Activated T-helper 1 cell treated with Interleukin-2 at 50 U/mL for 16 hours (primary cell): ENCODE measurements around the gene WDFY1.

ENCODE experiments used
- DNase-seq: peaks from one replicate; pipeline ENCODE4 v3.0.0-alpha.2; 2020; ENCODE audit warnings: low read depth

WDFY1 gene

GRCh38 chr2:223944703-223945531 is at the start of gene WDFY1:
TSS of gene WDFY1 (minus strand) at chr2:223945335. CDS start at chr2:223945284, 51 bp downstream.
- DNase-seq = peak; percentile 66

- DNase-seq = no peak
These were observed 49.5 kb upstream of the WDFY1 start for GRCh38 chr2:223994562-223995162.

GRCh38 chr2:223993634-223994232 is 48.6 kb upstream of the WDFY1 start:
- peak; percentile 23 for DNase-seq

- no peak for DNase-seq
These were observed 46.5 kb upstream of the WDFY1 start for GRCh38 chr2:223991611-223992010.

GRCh38 chr2:223989856-223990232 is 44.7 kb upstream of the WDFY1 start:
- no peak for DNase-seq

- no peak for DNase-seq
These were observed 44.2 kb upstream of the WDFY1 start for GRCh38 chr2:223989206-223989855.

- no peak for DNase-seq
These were observed 36.1 kb upstream of the WDFY1 start for GRCh38 chr2:223981241-223981640.

GRCh38 chr2:223980803-223981202 is 35.7 kb upstream of the WDFY1 start:
- DNase-seq = no peak

- DNase-seq = no peak
These were observed 35.2 kb upstream of the WDFY1 start for GRCh38 chr2:223980397-223980735.

- no peak for DNase-seq
These were observed 34.7 kb upstream of the WDFY1 start for GRCh38 chr2:223979730-223980396.

GRCh38 chr2:223978451-223978850 is 33.3 kb upstream of the WDFY1 start:
- DNase-seq = no peak

GRCh38 chr2:223976635-223977226 is 31.6 kb upstream of the WDFY1 start:
- no peak for DNase-seq

- DNase-seq = no peak
These were observed 28.5 kb upstream of the WDFY1 start for GRCh38 chr2:223973606-223974005.

- no peak for DNase-seq
These were observed 27.5 kb upstream of the WDFY1 start for GRCh38 chr2:223972656-223973102.

- DNase-seq = no peak
These were observed 26.6 kb upstream of the WDFY1 start for GRCh38 chr2:223971731-223972130.

- no peak for DNase-seq
These were observed 25.4 kb upstream of the WDFY1 start for GRCh38 chr2:223970343-223971128.

GRCh38 chr2:223969856-223970255 is 24.7 kb upstream of the WDFY1 start:
- DNase-seq = no peak

GRCh38 chr2:223969315-223969714 is 24.2 kb upstream of the WDFY1 start:
- no peak for DNase-seq

- no peak for DNase-seq
These were observed 22.8 kb upstream of the WDFY1 start for GRCh38 chr2:223967981-223968380.

GRCh38 chr2:223959688-223960087 is 14.6 kb upstream of the WDFY1 start:
- DNase-seq = no peak
